WTC11 (cell line): ENCODE results near the gene COX19. TPM values are rescaled to one million over a fixed set of nuclear protein-coding genes. Genes with fewer than 3 reads are reported as not detected.

Experiments
- ATAC-seq: fragments of 200-7000 bp; cut with Tn5 transposase; 2 replicates; pipeline ENCODE4 v1.10.0; 2021; ENCODE audit warnings: mild to moderate bottlenecking, moderate library complexity
- CTCF ChIA-PET: fragments of 300-600 bp; sonication (Branson Sonifier 250); formaldehyde crosslinking; loops from one replicate; lab custom pipeline; 2021; ENCODE audit warnings: antibody characterized with exemption; lab: Charles Lee
- POLR2A ChIA-PET: fragments of 350-600 bp; sonication (Branson Sonifier 250); formaldehyde crosslinking; loops from one replicate; lab custom pipeline; 2021; ENCODE audit warnings: antibody characterized with exemption; lab: Charles Lee
- DNase-seq: peaks from one replicate; pipeline ENCODE4 v3.0.0; 2021; ENCODE audit warnings: low spot score
- H3K27ac Mint-ChIP-seq: 2 replicates; pipeline ENCODE4 v1.8.0; 2021; ENCODE audit warnings: mixed read lengths
- H3K27me3 Mint-ChIP-seq: 2 replicates; pipeline ENCODE4 v1.8.0; 2021; ENCODE audit warnings: low read depth, mild to moderate bottlenecking, moderate library complexity, mixed read lengths
- H3K36me3 Mint-ChIP-seq: 2 replicates; pipeline ENCODE4 v1.8.0; 2021; ENCODE audit warnings: mixed read lengths
- H3K4me1 Mint-ChIP-seq: 2 replicates; pipeline ENCODE4 v1.8.0; 2022; ENCODE audit warnings: mixed read lengths
- H3K4me3 Mint-ChIP-seq: 2 replicates; pipeline ENCODE4 v1.8.0; 2021; ENCODE audit warnings: mild to moderate bottlenecking, moderate library complexity, mixed read lengths
- H3K9me3 Mint-ChIP-seq: 2 replicates; pipeline ENCODE4 v1.8.0; 2021; ENCODE audit warnings: mixed read lengths
- ATF3 ChIP-seq: sonication (generic); formaldehyde crosslinking; conservative IDR thresholded peaks from 2 replicates; pipeline ENCODE4 v1.8.1; 2022; ENCODE audit warnings: mild to moderate bottlenecking, missing genetic modification reagents
- CREM ChIP-seq: sonication (generic); formaldehyde crosslinking; IDR thresholded peaks from 2 replicates; pipeline ENCODE4 v1.8.1; 2022; ENCODE audit warnings: mild to moderate bottlenecking, missing genetic modification reagents, moderate library complexity
- ESRRA ChIP-seq: sonication (generic); formaldehyde crosslinking; IDR thresholded peaks from 2 replicates; pipeline ENCODE4 v1.8.1; 2022; ENCODE audit warnings: mild to moderate bottlenecking, missing genetic modification reagents, borderline replicate concordance
- FOXK1 ChIP-seq: sonication (generic); formaldehyde crosslinking; IDR thresholded peaks from 2 replicates; pipeline ENCODE4 v1.8.0; 2022; ENCODE audit warnings: mild to moderate bottlenecking, moderate library complexity, missing genetic modification reagents
- FOXP1 ChIP-seq: sonication (generic); formaldehyde crosslinking; IDR thresholded peaks from 2 replicates; pipeline ENCODE4 v1.8.0; 2022; ENCODE audit warnings: missing genetic modification reagents, mild to moderate bottlenecking, moderate library complexity, borderline replicate concordance
- IRF1 ChIP-seq: sonication (generic); formaldehyde crosslinking; IDR thresholded peaks from 2 replicates; pipeline ENCODE4 v1.8.0; 2023; ENCODE audit warnings: missing genetic modification reagents
- IRF2 ChIP-seq: sonication (generic); formaldehyde crosslinking; IDR thresholded peaks from 2 replicates; pipeline ENCODE4 v1.8.0; 2022; ENCODE audit warnings: low read depth, missing genetic modification reagents, borderline replicate concordance
- JUN ChIP-seq: sonication (generic); formaldehyde crosslinking; IDR thresholded peaks from 2 replicates; pipeline ENCODE4 v1.8.0; 2023; ENCODE audit warnings: mild to moderate bottlenecking, missing genetic modification reagents
- KAT7 ChIP-seq: sonication (generic); formaldehyde crosslinking; IDR thresholded peaks from 2 replicates; pipeline ENCODE4 v1.8.1; 2023; ENCODE audit warnings: missing genetic modification reagents, mild to moderate bottlenecking, borderline replicate concordance
- NR1H2 ChIP-seq: sonication (generic); formaldehyde crosslinking; IDR thresholded peaks from 2 replicates; pipeline ENCODE4 v1.9.0; 2021; ENCODE audit warnings: mild to moderate bottlenecking, moderate library complexity, missing genetic modification reagents
- OVOL2 ChIP-seq: fragments of 250-450 bp; sonication (Bioruptor Pico); IDR thresholded peaks from 2 replicates; pipeline ENCODE4 v1.9.0; 2021; ENCODE audit warnings: mild to moderate bottlenecking, borderline replicate concordance
- RELA ChIP-seq: sonication (generic); formaldehyde crosslinking; IDR thresholded peaks from 2 replicates; pipeline ENCODE4 v1.8.1; 2022; ENCODE audit warnings: missing genetic modification reagents, mild to moderate bottlenecking, borderline replicate concordance
- SP1 ChIP-seq: sonication (generic); formaldehyde crosslinking; conservative IDR thresholded peaks from 2 replicates; pipeline ENCODE4 v1.8.1; 2022; ENCODE audit warnings: missing genetic modification reagents
- TEAD4 ChIP-seq: sonication (generic); formaldehyde crosslinking; IDR thresholded peaks from 2 replicates; pipeline ENCODE4 v1.8.0; 2022; ENCODE audit warnings: mild to moderate bottlenecking, missing genetic modification reagents
- TP53 ChIP-seq: sonication (generic); formaldehyde crosslinking; IDR thresholded peaks from 2 replicates; pipeline ENCODE4 v1.8.1; 2023; ENCODE audit warnings: mild to moderate bottlenecking, missing genetic modification reagents
- ZBTB21 ChIP-seq: sonication (generic); formaldehyde crosslinking; IDR thresholded peaks from 2 replicates; pipeline ENCODE4 v1.8.1; 2023; ENCODE audit warnings: mild to moderate bottlenecking, missing genetic modification reagents, borderline replicate concordance
- ZNF121 ChIP-seq: sonication (generic); formaldehyde crosslinking; IDR thresholded peaks from 2 replicates; pipeline ENCODE4 v1.8.0; 2023; ENCODE audit warnings: missing genetic modification reagents
- ZNF138 ChIP-seq: sonication (generic); formaldehyde crosslinking; conservative IDR thresholded peaks from 2 replicates; pipeline ENCODE4 v1.8.1; 2022; ENCODE audit warnings: mild to moderate bottlenecking, moderate library complexity, missing genetic modification reagents
- ZNF263 ChIP-seq: sonication (generic); formaldehyde crosslinking; IDR thresholded peaks from 2 replicates; pipeline ENCODE4 v1.8.1; 2022; ENCODE audit warnings: low read depth, mild to moderate bottlenecking, moderate library complexity, missing genetic modification reagents
- total RNA-seq: library from RNA; stranded (reverse); gene quantifications from 3 replicates; pipeline ENCODE4 v1.2.3, GENCODE V29; 2021
- TF ChIP-seq, protein P1 (sequence below): sonication (generic); formaldehyde crosslinking; IDR thresholded peaks from 2 replicates; pipeline ENCODE4 v1.8.0; 2022; ENCODE audit warnings: missing genetic modification reagents
- TF ChIP-seq, protein P2 (sequence below): sonication (generic); formaldehyde crosslinking; IDR thresholded peaks from 2 replicates; pipeline ENCODE4 v1.8.1; 2022; ENCODE audit warnings: mild to moderate bottlenecking, missing genetic modification reagents, moderate library complexity, borderline replicate concordance

Gene COX19
- total RNA-seq, 1 experiment from 2014 or later, result 13.2 TPM

- POLR2A ChIA-PET, result no interaction called here
- peak; percentile 10 for DNase-seq
- no peak for TF ChIP-seq JUN (CRISPR knock-in tag)
- no peak for TF ChIP-seq NR1H2 (CRISPR knock-in tag)
- TF ChIP-seq ZNF121, result no peak
- no peak for TF ChIP-seq CREM (CRISPR knock-in tag)
- TF ChIP-seq OVOL2 (CRISPR knock-in tag), result no peak
- TF ChIP-seq TEAD4, result no peak
- TF ChIP-seq, all 79 proteins: peak for 0
- H3K4me3 Mint-ChIP-seq, result no peak overlapping the region
- peaks cover 13% of the 10 kb centered on the region for H3K27me3 Mint-ChIP-seq
- H3K27ac Mint-ChIP-seq, result 0 out of 2 replicates have a peak overlapping the region, but pooled peaks have one; percentile 32
- CTCF ChIA-PET, result no interaction called here
- no peaks in the 10 kb centered on the region for H3K36me3 Mint-ChIP-seq
- no peak for ATAC-seq
- peaks cover 4% of the 10 kb centered on the region; the same call in 1 of the 2 replicates for H3K9me3 Mint-ChIP-seq
- H3K4me1 Mint-ChIP-seq, result no peaks in the 10 kb centered on the region
Observed at GRCh38 chr7:935874-936385, 39.4 kb downstream of the COX19 start.

DNA sequence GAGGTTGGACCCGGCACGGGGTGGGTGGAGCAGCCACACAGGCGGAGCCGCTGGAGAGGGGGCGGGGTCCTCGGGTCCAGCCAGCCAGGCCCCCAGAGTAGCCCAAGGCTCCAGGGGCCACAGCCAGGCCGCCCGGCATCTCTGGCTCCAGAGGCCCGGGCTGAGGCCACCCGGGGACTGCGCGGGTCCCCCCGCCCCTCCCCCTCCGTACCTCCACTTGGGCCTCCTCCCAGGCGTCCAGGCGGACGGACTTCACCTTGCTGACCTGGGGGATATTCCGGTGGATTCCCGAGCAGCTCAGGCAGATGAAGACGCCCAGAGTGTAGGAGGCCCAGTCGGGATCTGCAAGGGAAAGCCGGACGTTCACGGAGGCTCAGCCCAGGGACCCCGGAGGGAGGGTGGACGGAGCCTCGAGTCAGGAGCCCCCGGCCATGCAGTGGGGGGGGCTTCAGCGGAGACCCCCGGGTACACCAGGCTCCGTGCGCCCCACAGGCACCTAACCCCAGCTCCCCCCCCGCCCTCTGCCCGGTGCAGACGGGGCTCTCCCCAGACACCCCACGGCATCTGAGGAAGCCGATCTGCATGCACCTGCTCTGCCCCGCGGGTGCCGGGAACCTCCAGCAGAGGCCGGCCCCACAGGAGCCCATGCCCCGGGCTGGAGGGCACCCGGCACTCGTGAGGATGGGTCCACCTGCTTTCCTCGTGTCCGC lies 40.0 kb downstream of the COX19 start:
- Mint-ChIP-seq H3K27me3 (peaks cover 7% of the 10 kb centered on the region), H3K4me1 (no peaks in the 10 kb centered on the region), H3K27ac (no peak overlapping the region), H3K9me3 (no peaks in the 10 kb centered on the region; the same call in 1 of the 2 replicates), H3K36me3 (no peaks in the 10 kb centered on the region), H3K4me3 (no peak overlapping the region)
- DNase-seq (peak; percentile 52), ATAC-seq (peak; percentile 63)
- ChIA-PET POLR2A (no interaction called here), CTCF (interaction anchor here (0.6 kb wide), 1 partner anchor 446 kb away, joined by 7 read pairs; no protein-coding TSS in a partner anchor)
- TF ChIP-seq FOXK1 (CRISPR knock-in tag), result no peak
- TF ChIP-seq JUN (CRISPR knock-in tag), result no peak
- no peak for TF ChIP-seq ZNF263 (CRISPR knock-in tag)
- no peak for TF ChIP-seq ESRRA (CRISPR knock-in tag)
- no peak for TF ChIP-seq SP1 (CRISPR knock-in tag)
- TF ChIP-seq RELA (CRISPR knock-in tag), result no peak
- no peak for TF ChIP-seq KAT7 (CRISPR knock-in tag)
- TF ChIP-seq TP53 (CRISPR knock-in tag), result no peak
- no peak for TF ChIP-seq ZBTB21 (CRISPR knock-in tag)
- TF ChIP-seq, protein P1, sequence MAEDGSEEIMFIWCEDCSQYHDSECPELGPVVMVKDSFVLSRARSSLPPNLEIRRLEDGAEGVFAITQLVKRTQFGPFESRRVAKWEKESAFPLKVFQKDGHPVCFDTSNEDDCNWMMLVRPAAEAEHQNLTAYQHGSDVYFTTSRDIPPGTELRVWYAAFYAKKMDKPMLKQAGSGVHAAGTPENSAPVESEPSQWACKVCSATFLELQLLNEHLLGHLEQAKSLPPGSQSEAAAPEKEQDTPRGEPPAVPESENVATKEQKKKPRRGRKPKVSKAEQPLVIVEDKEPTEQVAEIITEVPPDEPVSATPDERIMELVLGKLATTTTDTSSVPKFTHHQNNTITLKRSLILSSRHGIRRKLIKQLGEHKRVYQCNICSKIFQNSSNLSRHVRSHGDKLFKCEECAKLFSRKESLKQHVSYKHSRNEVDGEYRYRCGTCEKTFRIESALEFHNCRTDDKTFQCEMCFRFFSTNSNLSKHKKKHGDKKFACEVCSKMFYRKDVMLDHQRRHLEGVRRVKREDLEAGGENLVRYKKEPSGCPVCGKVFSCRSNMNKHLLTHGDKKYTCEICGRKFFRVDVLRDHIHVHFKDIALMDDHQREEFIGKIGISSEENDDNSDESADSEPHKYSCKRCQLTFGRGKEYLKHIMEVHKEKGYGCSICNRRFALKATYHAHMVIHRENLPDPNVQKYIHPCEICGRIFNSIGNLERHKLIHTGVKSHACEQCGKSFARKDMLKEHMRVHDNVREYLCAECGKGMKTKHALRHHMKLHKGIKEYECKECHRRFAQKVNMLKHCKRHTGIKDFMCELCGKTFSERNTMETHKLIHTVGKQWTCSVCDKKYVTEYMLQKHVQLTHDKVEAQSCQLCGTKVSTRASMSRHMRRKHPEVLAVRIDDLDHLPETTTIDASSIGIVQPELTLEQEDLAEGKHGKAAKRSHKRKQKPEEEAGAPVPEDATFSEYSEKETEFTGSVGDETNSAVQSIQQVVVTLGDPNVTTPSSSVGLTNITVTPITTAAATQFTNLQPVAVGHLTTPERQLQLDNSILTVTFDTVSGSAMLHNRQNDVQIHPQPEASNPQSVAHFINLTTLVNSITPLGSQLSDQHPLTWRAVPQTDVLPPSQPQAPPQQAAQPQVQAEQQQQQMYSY, result no peak

GRCh38 chr7:934469-935163 lies 40.7 kb downstream of the COX19 start:
- Mint-ChIP-seq H3K27me3 (peaks cover 3% of the 10 kb centered on the region; the same call in 1 of the 2 replicates), H3K4me1 (no peaks in the 10 kb centered on the region), H3K4me3 (no peak overlapping the region), H3K36me3 (no peaks in the 10 kb centered on the region), H3K9me3 (no peaks in the 10 kb centered on the region), H3K27ac (no peak overlapping the region)
- POLR2A ChIA-PET, result no interaction called here
- TF ChIP-seq IRF1 (CRISPR knock-in tag) (no peak), ZNF138 (CRISPR knock-in tag) (no peak), FOXP1 (0 out of 2 replicates have a peak, but pooled peaks have one; percentile 23), IRF2 (CRISPR knock-in tag) (no peak), ATF3 (CRISPR knock-in tag) (no peak), ZNF263 (CRISPR knock-in tag) (0 out of 2 replicates have a peak, but pooled peaks have one; percentile 27)
- TF ChIP-seq, protein P2, sequence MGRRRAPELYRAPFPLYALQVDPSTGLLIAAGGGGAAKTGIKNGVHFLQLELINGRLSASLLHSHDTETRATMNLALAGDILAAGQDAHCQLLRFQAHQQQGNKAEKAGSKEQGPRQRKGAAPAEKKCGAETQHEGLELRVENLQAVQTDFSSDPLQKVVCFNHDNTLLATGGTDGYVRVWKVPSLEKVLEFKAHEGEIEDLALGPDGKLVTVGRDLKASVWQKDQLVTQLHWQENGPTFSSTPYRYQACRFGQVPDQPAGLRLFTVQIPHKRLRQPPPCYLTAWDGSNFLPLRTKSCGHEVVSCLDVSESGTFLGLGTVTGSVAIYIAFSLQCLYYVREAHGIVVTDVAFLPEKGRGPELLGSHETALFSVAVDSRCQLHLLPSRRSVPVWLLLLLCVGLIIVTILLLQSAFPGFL, result no peak
- CTCF ChIA-PET, result interaction anchor here (0.6 kb wide), 1 partner anchor 447 kb away, joined by 7 read pairs; no protein-coding TSS in a partner anchor
- ATAC-seq, result no peak; the same call in 1 of the 2 replicates
- peak; percentile 9 for DNase-seq
